ENCODE measurements around the gene RNLS. TPM values are rescaled to one million over a fixed set of nuclear protein-coding genes. Genes with fewer than 3 reads are reported as not detected.
A peak's percentile ranks its signal among the peaks of the same experiment; 100 is the strongest.

RNLS gene
- total RNA-seq, 1 donor from 2014 or later, result 10.0 TPM

DNA sequence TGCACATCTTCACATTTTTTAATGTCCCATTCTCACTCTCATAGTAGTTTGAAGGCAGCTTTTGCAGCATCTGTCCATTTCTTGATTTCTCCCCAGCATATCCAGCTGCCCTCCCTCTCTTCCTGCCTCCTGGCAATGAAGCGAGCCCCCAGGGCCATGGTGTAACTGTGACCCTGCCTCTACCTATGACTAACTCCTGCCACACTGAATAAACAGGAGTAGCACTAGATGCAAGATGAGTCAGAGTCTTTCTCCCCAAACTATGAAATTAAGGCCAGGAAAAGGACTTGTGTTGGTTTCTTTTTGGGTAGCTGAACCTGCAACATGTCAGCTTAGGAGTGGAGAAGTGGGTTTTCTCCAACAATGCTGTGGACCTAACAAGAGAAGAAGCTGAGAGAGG, 329.0 kb downstream of the RNLS start:
- peak; percentile 93 for ATAC-seq

DNA sequence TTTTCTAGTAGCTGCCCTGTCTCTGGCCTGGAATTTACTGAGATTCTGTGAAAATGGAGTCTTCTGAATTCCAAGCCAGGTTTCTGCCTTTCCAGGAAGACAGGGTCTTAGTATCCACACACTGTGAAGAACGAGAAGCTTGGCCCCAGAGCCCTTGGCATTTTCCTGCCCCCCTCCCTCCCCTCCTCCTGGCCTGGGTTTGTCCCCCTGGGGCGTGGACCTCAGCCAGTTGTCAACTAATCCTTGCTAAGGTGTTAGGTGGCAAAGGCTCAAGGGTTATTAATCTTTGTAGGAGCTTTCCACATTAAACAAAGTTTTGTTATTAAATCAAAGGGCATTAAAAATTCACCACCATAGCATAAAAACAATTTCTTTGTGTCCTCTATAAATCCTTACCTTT, 329.5 kb downstream of the RNLS start:
- ATAC-seq, result no peak

DNA sequence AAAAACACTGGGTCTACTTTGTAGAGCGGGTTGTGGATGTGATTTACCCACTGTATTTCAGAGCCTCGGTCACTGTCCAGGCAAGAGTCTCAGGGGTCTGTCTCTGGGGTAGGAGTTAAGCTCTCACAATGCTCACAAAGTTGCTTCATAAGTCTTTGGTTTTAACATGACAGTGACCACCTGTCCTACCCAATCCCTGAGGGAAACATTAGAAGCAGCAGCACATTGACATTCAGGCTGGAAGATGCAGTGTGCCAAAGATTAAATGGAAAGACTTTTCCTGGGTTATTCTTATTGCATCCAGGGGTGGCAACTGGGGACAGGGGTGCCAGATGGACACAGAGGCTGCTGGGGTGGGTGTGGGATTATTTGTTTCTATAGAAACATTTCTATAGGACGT, 330.0 kb downstream of the RNLS start:
- no peak for ATAC-seq

DNA sequence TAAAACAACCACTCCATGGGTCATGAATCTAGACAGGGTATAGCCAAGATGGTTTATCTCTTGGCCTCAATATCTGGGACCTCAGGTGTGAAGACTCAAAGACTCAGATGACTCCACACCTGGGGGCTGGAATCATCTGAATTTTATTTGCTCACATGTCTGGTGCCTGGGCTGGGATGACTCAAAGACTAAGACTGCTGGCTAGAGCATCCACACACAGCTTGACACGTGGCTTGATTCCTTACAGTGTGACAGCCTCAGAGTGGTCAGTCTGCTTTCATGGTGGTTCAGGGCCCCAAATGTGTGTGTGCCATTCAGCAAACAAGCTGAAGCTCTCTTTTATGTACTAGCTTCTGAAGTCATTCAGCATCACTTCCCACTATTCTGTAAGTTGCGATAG, 333.7 kb downstream of the RNLS start:
- no peak for ATAC-seq

DNA sequence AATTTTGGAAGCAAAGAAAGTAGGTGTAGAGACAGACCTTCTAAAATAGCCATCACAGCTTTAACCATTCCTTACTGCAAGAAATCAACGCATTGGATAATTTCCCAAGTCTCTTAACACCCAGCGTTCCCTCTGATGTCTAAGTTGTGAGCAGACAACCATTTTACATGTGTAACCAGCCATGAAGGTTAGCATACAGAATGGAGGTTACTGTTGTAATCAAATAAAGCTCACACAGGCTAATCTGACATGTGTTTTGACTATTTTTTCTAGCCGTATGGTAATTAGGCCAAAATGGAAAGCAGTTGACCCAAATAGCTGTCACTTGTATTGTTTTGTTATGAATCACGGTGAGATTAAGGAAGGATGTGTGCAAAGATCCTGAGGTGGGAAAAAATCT, 336.4 kb downstream of the RNLS start:
- no peak for ATAC-seq

DNA sequence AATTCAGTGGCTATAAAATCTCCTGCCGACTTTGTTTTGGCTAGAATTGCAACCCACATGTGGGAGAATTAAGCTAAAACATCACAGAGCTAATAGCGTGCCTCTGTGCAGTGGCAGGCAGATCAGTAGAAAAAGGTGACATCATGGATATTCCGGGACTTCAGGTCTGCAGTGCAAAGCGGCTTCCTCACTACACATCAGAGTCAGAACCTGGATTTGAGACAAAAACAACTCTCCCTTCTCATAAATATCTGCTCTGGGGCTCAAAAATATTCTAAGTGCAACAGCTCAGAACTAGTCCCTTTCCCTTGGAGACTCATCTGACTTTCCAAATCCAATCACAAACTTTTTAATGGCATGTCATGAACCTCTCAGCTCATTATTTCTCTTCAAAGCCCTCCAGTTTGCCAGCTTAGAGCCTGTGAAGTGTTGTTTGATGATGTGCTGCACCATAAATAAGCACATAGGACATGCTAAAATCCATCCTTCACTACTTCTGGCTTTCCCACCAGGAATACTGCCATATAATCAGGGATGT, 337.1 kb downstream of the RNLS start:
- ATAC-seq, result no peak

DNA sequence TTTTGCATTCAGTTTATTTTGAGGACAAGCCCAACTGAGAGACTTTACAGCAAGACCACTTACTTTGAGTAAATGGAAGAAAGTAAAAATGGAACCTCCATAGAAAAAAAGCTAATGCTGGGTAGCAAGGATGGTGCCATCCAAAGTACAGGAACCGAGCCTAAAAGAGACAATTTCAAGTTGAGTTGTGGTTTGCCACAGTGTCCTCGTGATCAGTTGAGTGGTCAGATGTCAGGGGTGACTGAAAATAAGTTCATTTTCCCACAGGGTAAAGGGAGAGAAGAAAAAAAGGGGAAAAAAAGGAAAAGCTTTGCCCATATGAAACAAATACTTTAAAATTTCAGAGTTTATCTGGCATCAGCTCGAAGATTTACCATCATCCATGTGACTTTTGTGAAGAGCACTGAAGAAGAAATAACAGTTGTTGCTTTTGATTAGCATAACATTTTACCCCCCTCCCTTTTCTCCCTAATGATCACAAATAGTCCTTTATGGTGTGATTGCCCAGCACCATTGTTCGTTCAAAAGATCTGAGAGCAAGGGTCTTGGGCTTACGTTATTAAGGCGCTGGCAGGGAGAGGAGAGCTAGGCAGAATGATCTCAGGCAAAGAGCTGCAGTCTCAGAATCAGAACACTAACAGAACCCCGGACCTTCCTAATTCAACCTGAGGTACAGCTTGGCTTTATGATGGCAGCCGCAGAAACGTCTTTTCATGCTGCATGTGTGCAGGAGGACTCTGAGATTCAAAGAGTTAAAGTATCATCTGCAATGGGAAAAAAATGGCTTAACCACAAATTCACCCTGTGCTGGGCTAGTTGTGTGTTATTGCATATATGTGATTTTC, 338.1 kb downstream of the RNLS start:
- ATAC-seq, result no peak

DNA sequence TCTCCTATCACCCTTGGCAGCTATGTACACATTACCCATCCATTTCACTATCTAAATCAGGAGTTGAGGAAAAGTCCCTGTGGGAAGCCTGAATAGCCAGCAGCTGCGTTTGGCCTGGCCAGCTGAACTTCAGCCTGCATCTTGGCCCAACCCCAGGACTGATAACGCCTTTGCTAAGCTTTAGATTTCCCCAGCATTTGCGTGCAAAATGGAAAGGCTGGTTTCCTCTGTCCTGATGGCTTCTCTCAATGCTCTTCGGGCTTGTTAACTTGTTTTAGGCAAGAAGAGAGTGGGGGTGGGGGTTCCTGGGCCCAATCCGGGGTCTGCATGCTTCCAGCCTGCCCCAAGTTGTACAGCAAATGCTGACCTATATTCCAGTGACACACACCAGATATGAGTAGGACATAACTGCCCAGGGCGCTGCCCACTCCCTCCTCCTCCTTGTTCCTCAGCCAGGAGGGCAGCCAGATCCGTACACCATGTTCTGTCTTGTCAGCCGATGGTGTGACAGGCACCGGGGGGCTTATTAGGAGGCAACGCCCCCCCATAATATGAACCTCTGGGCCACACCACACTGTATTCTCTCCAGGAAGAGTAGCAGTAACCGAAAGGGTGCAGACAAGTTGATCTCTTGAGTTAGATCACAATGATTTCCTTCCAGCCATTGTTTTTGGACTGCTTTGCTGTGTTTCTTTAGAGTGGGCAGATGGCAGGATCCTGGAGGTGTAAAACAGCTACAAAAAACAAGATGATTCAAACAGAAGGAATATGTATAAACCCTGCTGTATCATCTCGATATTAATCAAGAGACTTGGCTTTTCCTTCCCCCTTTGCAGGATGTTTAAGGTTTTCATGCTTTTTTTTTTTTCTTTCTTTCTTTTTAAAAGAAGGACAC, 339.0 kb downstream of the RNLS start:
- ATAC-seq, result peak; percentile 23

DNA sequence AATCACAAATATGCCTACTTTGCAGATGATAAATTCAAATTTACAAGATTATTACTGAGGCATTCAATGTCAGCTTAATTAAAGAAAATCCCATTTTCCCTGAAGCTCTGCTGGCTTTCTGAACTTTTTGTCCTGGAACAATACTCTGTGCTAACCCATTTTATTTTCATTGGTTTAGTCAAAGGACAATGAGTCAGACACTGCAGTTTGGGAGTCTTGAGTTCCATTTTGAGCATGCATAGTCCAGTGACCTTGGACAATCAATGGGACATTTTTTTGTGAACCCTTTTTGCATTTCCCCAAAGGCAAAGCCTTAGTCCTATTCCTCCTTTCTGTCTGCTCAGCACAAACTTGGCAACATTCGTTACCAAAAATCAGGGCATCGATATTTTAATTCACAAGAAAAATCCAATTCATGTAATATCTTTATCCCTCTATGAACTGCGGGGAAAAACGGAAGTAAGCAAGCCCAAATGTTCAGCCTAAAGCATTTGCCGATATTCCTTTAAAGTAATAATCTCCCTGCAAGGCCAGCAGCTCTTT, 339.8 kb downstream of the RNLS start:
- no peak for ATAC-seq

DNA sequence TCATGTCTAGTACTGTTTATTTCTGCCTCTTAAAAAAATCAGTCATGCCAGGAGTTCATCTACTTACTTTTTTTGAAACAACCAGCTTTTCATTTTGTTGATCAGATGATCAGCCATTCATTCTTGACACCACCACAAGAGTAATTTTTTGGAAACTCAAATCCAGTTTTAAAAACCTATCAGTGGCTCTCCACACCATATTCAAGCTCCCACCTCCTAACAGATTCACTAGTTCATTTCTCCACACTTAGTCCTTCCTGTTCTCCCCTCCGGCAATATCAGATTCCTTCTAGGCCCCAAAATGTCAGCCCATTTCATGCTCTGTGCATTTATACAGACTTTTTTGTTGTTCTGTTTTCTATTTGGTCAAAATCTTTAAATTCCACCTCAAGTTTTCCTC, 341.6 kb downstream of the RNLS start:
- no peak for ATAC-seq

DNA sequence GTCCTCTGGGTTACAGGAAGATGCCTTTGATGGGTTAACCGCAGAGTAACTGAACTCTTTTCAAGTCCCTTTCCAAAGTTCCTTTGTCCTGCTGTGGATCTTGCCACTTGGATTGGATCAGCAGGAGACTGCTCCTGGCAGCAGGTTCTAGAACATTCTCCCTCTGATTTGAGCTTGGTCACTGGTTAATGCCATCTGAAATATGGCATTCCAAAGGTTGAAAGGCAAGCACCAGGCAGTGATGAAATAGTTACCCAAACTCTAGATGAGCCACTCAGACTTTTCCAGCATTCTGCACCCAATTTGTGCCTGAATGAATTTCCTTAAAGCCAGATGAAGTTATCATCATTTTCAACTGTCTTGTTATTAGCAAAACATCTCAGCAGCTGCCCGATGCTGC, 343.9 kb downstream of the RNLS start:
- ATAC-seq, result no peak

DNA sequence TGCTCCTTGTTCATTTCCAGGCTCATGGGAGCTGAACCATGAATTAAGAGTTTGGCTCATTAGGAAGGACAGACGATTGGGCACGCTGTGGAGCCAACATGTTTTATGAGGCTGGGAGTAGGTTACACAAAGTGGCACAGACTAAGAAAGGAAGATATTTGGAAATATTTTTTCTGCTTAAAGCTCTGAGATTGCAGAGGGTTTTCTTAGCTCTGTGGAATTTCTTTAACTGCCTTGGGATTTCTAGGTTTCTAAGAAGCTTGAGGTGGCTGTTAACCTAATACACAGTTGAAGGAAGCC, 344.6 kb downstream of the RNLS start:
- no peak for ATAC-seq

DNA sequence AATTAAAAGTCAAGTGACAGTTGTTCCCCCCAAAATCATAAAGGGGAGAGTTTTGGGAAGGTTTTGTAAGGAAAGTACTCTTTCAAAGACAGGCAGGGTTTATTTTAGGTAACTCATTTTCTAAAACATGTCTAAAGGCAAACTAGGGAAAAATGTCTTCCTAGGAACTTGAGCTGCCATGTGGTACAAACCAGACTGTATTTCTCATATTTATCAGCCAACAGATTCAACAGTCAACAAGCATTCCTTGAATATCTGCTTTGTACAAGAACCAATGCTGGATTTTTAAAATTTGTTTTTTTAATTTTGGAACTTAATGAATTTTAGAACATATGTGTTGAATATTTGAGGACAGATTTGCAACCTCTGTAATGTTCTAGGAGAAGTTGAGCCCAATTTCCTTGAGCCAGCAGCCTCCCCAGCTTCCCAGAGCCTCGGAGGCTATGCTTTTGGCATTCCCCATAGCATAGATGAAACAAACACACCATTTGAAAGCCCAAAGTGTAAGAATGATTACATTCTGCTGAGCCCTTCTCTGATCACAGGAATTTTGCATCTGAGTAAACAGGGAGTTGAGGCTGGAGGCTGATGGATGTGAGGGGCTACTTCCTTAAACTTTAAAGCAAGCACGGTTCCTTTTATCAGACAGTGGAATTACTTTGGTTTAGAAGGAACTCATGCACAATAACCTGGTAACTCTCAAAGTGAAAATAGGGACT, 345.1 kb downstream of the RNLS start:
- no peak for ATAC-seq

DNA sequence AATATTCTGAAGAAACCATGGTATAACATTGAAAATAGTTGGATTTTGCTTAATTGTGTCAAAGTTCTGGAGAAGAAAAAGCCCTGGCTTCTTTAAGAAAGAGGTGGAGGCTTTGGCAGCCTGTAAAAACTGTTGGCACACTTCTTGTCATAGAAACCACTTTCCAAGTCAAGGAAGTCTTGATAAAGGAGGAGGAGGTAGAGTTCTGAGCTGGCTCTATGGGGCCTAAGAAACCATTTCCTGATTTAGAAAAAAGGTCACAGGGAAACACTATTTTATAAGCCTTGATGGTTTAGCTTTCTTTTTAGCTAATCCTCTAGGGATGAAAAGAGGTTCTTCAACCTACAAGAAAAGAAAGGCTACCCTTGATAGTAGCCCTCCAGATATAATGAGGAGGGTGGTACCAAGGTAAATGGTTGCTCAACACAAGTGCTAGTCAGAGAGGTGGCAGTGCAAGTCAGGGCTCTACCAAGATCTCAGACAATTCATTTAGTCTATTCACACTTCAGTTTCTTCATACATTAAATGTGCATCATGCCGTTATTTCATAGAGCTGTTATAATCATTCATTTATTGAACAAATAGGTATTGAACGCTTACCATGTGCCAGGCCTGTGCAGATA, 346.9 kb downstream of the RNLS start:
- peak; percentile 28 for ATAC-seq

DNA sequence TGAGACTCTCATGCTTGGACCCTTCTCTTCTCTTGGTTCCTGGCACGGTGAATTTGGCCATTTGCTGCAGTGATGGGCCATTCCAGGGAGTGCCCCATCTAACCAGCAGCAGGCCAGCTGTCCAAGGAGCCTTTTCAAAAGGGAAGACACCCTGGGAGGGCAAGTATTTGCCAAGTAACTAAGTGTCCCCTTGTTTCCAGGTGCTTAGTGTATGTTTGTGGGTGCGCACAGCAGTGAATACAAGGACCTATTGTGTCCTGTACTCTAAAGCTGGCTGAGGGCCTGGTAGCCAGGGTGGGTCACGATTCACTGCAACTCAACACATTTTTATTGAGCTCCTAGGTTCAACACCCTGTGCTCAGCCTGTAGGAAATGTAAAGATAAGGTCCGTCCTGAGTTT, 348.8 kb downstream of the RNLS start:
- ATAC-seq, result peak; percentile 10

DNA sequence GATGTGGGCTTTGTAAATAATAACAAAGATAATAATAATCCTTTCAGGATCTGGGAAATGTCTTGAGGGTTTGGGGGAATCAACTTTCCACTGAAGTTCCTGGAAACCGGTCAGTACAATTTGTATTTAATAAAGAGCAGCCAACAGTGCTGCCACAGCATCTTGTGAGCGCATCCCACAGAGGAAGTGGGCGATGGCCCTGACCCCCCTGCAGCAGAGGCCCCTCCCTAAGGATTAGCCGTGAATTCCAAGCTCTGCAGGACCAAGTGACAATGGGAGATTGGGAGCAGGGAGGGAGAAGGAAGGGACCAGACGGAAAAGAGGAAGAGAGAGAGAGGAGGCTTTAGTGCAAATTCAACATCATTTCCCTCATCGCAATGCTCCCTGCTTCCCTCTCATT, 349.2 kb downstream of the RNLS start:
- no peak for ATAC-seq

DNA sequence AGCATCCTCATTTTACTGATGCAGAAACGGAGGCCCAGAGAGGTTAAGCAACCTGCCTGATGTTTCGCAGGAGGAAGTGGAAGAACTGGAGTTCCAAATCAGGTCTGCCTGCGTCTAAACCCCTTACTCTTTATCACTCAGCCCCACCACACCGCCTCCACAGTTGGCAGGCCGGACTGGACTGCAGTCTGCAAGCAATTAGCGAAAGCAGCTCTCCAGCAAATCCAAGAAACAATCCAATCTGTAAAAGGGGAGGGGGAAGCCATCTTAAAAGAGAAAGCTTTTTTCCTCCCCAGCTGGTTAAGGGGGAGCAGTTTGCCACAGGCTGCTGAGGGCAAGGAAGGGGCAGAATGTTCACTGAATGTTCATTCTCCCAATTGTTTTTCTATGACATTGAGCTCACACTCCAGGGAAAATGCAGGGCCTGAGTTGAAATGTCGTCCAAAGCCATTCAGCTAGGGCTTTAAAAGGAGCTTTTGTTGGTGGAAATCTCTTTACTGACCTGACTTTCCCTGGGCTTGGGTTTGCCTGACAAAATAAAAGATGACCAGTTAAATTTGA, 350.1 kb downstream of the RNLS start:
- no peak for ATAC-seq

DNA sequence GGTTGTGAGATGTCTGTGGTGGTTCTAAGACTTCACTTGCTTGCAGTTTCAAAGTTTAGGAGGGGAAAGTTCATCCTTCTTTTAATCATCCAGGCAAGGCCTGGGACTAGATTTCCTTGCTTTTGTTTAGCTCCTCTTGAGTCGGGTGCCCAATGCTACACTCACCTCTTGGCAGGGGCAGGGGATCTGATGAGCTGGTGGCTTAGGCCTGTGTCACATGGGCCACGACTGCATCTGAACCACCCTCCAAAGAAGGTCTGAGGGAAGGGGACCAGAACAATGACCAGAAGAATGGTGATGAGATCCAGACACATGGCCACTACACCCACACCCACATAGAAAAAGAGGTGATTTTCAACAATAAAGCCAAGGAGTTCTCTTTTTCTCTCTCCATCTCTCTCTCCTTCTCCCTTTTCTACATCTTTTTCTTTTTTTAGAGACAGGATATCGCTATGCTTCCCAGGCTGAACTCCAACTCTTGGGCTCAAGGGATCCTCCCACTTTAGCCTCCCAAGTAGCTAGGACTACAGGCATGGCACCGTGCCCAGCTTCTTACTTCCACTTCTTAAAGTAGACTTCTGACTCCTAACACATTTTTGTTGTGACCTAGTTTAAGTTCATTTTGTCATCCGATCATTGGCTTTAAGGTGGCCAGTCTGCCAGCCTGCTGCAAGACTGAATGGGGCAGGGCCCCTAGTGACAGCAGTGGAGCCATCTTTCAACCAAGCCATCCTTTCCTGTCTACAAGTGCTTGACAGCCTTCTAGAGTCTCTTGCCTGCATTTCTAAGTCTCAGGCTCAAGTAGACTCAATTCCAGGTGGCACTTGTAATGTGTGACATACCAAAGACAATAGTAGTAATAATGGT, 350.9 kb downstream of the RNLS start:
- ATAC-seq, result no peak

DNA sequence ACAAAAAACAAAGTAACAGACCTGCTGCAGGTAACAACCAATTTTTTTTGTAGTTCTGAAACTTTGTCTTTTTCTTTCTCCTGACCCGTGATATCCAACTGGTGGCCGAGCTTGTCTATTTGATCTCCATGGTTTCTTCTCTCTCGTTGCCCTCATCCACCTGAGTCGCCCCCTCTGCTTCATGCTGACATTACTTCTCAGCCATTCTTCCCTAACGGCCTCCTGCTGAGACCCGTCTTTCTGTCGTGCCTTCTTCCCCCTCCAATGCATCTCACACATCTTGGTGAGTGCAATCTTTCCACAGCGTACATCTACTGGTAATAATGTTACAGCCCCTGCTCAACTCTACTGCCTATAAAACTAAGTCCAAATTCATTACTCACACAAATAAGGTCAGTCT, 352.9 kb downstream of the RNLS start:
- no peak for ATAC-seq

DNA sequence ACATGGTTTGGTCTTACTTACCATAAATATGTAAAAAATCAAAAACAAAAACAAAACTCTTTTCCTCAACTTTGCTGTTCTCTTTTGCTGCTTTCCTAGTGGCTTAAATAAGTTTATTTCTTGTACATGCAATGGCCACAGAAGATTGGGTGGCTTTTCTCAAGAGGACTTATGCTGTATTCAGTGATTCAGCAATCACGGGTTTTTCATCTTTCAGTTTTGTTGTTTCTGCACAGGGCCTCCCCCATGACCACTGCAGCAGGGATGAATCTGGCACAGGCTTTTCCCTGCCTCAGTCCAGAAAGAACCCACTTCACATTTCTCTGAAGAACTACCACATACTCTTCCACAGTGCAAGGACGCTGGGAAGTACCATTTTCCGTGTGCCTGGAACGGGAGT, 355.0 kb downstream of the RNLS start:
- ATAC-seq, result no peak

Measured in esophagus mucosa (tissue), 1 donor.